ENCODE measurements around the gene CTNNAL1.

- no peak for TF ChIP-seq ZNF121 (tag by site-specific recombination; IDR thresholded peaks at IDR 0.05)
- no peak for TF ChIP-seq REST (tag by site-specific recombination; IDR thresholded peaks at IDR 0.05)
Measured at GRCh38 chr9:109014608-109015280, 1.4 kb upstream of the CTNNAL1 start.
